CD4-positive, alpha-beta T cell treated with Interferon gamma for 1 hour (primary cell): ENCODE data around the gene NDUFS6.

Experiments
- DNase-seq: peaks from one replicate; pipeline ENCODE4 v3.0.0-alpha.2; 2020

The NDUFS6 gene

GRCh38 chr5:1856596-1857255 is 55.5 kb downstream of the NDUFS6 start:
- DNase-seq, result no peak

- no peak for DNase-seq
Measured at GRCh38 chr5:1857256-1857600, 56.0 kb downstream of the NDUFS6 start.

- no peak for DNase-seq
Measured at GRCh38 chr5:1858436-1858835, 57.2 kb downstream of the NDUFS6 start.

- no peak for DNase-seq
Measured at GRCh38 chr5:1859099-1859498, 57.9 kb downstream of the NDUFS6 start.

GRCh38 chr5:1860021-1860610 is 58.9 kb downstream of the NDUFS6 start:
- no peak for DNase-seq

- no peak for DNase-seq
Measured at GRCh38 chr5:1860949-1861348, 59.7 kb downstream of the NDUFS6 start.

- no peak for DNase-seq
Measured at GRCh38 chr5:1864896-1865440, 63.8 kb downstream of the NDUFS6 start.

GRCh38 chr5:1865486-1865885 is 64.3 kb downstream of the NDUFS6 start:
- DNase-seq, result no peak
